HG03354 (cell line): ENCODE measurements around the gene CD4.

Source experiments
- ATAC-seq: cut with Tn5 transposase; IDR thresholded peaks from one replicate; pipeline ENCODE4 v1.9.1; 2021; ENCODE audit warnings: mild to moderate bottlenecking; ENCODE audit not compliant: unreplicated experiment, poor library complexity, severe bottlenecking

CD4 gene

DNA sequence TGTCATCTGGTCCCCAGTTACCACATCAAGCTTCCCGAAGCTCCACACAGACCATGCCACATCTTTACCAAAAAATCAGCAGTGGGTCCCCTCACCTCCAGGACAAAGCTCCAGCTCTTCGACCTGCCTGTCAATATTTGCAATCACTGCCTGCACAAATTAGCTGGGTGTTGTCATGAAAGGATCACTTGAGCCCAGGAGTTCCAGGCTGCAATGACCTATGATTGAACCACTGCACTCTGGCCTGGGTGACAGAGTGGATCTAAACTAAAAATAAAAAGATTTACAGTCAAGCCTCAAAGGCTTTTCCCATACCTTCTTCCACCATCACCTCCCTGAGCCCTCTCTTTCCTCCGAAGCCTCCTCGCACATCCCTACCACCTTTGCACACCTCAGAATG lies 7.2 kb downstream of the CD4 start:
- ATAC-seq, result no peak

DNA sequence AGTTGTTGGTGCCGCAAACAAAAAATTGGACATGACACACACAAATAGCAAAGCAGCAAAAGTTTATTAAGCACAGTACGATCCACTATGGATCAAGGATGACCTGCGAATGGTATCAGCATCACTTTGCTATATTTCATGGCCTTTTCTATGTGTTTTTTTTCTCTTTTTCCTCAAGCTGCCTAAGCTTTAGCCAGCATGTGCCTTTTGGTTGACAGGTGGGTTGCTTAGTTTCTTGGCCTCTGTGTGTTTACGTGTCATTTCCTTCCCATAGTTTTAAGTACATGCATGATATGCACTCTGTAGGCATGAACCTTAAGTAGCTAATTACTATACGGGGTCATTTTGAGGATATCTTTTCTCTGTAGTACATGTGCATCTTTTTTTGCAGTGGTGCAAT lies 9.8 kb downstream of the CD4 start:
- ATAC-seq, result no peak

DNA sequence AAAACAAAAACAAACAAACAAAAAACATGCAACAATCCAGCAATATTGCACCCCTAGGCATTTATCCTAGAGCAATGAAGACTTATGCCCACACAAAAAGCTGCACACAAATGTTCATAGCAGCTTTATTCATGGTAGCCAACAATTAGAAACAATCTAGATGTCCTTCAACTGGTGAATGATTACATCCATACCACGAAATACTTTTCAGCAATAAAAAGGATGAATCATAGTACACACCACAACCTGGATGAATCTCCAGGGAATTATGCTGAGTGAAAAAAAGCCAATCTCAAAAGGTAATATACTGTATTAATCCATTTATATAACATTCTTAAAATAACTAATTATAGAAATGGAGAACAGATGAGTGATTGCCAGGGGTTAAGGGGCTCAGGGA lies 17.8 kb downstream of the CD4 start:
- ATAC-seq, result no peak

DNA sequence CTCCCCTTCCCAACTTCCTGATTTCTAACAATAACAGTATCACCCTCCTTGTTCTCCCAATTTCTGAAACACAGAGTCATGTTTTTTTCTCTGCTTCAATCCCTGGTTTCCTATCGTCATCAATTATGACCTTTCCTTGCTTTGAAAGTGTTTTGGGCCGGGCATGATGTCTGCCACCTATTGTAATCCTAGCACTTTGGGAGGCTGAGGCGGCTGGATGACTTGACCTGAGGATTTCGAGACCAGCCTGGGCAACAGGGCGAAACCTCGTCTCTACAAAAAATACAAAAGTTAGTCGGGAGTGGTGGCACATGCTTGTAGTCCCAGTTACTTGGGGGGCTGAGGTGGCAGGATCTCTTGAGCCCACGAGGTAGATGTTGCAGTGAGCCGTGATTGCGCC lies 19.7 kb downstream of the CD4 start:
- ATAC-seq, result no peak

DNA sequence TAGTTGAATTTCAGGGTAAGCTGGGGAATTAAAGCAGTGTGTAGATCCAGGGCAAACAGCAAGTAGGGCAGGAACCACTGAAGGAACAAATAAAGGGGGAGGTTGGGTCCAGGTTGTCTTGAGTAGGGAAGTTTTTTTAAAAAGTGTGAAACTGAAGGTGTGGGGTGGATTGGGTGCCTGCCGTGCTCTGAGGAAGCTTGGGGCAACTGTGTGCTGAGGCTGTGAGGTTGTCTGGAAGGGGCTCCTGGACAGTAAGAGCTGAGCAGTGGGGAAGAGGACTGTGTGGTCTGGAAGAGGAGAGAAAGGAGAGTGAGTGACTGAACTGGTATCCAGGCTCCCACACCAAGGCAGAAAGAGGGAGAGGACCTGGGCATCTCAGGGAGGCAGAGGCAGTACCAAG lies 21.4 kb downstream of the CD4 start:
- no peak for ATAC-seq

DNA sequence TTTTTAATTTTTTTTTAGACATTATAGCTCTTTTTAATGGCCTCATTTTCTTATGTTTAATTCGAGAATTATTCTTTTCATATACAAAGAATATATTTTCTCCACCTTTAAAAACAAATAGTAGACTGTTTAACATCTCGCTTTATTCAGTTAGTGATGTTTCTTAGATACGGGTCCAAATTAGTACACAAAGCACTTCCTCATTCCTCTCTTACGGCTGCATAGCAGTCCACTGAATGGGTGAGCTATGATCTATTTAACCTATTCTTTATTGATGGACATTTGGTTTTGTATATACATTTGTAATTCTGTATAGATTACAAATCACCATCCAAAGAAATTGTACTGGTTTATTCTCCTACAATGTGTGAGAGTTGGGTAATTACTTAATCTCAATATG lies 24.0 kb downstream of the CD4 start:
- ATAC-seq, result no peak

DNA sequence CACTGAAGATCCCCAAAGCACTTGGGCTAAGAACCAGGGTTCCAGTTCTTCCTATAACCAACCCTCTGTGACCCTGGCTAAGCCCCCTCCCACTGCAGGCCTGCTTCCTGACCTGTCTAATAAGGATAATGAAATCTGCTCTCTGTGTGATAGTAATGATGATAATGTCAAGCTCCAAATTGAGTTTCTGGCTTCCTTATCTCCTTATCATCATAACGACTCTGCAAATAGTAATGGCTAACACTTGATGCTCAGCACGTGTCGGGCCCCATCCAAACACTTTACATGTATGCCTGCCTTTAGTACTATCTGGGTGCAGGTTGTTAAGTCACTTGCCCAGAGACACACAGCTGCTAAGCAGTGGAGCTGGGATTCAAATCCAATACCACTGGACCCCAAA lies 27.3 kb downstream of the CD4 start:
- no peak for ATAC-seq

DNA sequence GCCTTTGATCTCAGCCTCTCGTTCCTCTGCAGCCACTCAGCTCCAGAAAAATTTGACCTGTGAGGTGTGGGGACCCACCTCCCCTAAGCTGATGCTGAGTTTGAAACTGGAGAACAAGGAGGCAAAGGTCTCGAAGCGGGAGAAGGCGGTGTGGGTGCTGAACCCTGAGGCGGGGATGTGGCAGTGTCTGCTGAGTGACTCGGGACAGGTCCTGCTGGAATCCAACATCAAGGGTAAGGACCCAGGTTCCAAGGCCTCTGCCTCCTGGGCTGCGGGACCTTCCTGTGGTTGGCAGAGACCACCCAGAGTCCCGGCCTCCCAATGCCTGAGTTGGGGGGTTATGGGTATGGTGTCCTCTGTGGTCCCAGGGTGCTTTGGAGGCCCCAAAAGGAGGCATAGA lies 27.8 kb downstream of the CD4 start:
- ATAC-seq, result no peak

DNA sequence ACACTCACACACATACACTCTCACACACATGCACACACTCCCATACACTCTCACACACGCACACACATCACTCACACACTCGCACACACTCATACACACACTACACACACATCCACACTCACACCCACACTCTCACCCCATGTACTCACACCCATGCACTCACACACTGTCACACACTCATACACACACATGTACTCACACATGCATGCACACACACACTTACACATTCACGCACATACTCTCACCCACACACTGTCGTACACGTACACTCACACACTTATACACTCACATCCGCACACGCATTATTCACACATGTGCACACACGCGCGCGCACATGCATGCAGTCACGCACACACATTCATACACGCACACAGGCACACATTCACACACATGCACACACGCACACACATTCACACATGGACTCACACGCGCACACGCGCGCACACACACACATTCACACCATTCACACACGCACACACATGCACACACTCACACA lies 28.4 kb downstream of the CD4 start:
- ATAC-seq, result no peak

DNA sequence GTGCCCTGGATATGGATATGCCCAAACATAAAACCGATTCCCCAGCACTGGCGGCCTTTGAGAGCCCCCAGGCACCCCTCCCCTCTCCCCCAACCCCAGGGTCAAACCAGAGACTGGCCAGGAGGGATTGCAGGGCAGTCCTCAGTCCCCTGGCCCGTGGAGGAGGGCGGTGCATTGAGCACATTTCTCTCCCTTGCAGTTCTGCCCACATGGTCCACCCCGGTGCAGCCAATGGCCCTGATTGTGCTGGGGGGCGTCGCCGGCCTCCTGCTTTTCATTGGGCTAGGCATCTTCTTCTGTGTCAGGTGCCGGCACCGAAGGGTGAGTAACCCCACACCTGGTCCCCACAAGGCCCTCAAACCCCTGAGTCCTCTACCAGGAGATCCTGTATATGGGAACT lies 28.9 kb downstream of the CD4 start:
- no peak for ATAC-seq

DNA sequence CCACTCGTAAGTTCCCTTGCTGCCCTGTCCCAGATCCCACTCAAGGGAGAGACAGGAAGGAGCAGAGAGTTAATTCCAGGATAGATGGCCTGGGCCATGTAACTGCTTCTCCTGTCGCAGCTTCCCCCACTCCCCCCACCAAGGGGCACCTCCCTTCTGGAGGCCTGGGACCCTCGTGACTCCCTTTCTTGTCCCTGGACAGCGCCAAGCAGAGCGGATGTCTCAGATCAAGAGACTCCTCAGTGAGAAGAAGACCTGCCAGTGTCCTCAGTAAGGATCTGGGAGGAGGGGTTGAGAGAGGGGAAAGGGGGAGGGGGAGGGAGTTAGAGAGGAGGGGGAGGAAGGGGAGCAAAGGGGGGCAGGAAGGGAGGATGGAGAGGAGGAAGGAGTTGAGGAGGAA lies 29.3 kb downstream of the CD4 start:
- no peak for ATAC-seq

DNA sequence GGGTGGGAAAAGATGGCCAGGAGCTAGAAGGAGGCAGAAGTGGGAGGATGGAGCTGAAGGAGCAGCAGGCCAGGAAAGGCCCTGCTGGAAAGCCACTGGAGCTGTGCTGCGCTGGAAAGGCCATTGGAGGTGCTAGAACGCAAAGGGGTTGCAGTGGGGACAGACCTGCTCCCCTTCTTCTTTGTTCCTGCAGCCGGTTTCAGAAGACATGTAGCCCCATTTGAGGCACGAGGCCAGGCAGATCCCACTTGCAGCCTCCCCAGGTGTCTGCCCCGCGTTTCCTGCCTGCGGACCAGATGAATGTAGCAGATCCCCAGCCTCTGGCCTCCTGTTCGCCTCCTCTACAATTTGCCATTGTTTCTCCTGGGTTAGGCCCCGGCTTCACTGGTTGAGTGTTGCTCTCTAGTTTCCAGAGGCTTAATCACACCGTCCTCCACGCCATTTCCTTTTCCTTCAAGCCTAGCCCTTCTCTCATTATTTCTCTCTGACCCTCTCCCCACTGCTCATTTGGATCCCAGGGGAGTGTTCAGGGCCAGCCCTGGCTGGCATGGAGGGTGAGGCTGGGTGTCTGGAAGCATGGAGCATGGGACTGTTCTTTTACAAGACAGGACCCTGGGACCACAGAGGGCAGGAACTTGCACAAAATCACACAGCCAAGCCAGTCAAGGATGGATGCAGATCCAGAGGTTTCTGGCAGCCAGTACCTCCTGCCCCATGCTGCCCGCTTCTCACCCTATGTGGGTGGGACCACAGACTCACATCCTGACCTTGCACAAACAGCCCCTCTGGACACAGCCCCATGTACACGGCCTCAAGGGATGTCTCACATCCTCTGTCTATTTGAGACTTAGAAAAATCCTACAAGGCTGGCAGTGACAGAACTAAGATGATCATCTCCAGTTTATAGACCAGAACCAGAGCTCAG lies 30.0 kb downstream of the CD4 start:
- ATAC-seq, result no peak

DNA sequence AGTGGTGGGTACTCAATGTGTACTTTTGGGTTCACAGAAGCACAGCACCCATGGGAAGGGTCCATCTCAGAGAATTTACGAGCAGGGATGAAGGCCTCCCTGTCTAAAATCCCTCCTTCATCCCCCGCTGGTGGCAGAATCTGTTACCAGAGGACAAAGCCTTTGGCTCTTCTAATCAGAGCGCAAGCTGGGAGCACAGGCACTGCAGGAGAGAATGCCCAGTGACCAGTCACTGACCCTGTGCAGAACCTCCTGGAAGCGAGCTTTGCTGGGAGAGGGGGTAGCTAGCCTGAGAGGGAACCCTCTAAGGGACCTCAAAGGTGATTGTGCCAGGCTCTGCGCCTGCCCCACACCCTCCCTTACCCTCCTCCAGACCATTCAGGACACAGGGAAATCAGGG lies 30.8 kb downstream of the CD4 start:
- no peak for ATAC-seq

DNA sequence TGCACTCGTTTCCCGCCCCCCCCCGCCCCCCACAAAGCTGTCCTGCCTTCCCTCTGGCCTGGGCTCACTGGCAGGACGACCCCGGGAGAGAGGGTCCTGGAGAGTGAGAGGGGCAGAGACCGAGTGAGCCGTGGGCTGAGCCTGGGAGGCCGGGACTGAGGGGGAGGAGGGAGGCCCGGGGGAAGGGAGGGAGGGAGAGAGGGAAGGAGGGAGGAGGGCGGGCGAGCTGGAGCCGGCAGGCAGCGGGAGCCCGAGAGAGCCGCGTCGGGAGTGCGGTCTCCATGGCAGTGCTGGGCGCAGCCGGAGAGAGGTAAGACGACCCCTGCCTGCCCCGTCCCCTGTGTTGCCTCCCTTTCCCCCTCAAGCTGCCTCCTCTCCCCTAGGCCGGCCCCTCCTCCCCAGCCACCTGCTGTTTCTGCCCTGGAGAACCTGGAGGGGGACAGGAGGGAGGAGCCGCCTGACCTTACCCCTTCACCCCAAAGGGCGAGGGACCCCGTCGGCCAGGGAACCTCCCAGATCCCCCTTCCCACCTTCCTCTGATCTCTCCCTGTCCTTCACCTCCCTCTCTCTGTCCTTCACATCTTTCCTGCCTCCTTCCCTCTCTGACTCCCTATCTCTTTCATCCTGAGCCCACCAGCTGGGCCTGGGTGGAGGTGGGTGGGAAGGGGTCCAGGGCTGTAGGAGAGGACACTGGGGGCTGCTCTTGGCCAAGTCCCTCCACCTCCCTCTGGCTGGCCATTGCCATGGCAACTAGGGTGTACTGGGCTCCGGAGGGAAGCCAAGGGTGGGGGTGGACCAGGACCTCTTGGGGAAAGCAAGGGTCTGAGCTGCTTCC lies 32.5 kb downstream of the CD4 start, which contains the start of gene GPR162:
TSS of gene GPR162 (plus strand) at position 231 of the 835 bp plus-strand sequence. CDS start 2,078 bp downstream, outside the sequence.
- no peak for ATAC-seq

DNA sequence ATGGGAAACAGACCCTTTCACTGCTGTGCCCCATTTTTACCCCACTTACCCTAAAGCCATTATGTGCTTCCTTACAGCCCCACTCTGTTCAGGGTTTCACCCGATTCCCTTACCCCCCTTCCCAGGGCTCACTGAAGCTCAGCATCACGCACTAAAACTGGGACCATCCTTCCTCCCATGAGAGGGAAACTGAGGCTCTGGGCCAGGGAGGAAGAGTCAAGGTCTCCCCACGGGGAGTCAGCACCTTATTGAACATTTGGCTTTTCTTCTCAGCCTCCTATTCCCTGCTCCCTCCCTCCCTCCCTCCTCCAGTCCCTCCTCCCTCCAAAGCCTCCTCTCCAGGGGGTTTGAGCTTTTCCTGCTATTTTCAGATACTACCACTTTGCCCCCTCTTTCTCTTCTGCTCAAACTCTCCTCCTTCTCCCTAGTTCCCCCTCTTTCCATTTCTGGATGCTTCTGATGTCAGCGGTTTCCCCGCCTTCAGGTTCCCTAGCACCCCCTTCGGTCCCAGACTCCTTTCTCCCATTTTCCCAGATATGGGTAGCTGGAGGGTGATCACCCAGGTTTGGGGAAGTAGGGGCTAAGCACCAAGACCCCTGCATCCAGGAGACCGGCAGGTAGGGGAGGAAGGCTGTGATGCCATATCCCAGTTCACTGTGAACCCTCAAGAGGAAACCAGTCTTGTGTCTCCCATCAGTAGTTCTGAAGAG lies 33.3 kb downstream of the CD4 start:
- ATAC-seq, result no peak

DNA sequence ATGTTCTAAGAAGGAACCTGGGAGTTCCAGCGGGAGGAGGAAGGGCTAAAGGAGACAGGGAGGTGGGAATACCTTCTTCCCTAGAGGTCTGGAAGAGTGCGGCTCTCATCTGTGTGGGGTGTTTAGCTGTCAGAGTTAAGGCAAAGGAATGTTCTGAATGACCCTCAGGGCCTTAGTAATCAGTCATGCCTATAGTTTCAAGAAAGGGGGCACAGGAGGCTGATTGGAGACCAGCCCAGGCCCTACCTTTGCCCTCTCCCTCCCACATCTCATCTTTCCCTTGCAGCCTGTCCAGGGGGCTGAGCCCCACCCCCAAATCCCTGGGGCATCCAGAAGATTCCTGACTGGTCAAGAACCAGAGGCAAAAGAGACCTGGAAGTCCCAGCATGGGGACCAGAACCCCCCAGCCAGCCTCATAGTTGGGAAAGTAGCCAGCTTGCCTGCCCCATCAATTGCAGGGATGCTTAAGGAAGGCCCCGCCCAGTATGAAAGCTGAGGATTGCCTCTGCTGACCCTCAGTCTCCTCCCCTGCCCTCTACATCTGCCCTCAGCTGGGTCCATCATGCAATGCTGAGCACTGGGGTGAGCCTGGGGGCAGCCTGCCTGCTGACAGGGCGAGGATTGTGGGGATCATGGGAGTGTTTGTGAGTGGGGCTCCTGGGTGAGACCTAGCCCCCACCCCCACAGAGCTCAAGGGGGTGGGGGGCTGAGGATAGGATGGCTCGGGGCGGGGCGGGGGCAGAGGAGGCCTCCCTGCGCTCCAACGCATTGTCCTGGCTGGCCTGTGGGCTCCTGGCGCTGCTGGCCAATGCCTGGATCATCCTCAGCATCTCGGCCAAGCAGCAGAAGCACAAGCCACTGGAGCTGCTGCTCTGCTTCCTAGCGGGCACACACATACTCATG lies 34.1 kb downstream of the CD4 start:
- no peak for ATAC-seq

DNA sequence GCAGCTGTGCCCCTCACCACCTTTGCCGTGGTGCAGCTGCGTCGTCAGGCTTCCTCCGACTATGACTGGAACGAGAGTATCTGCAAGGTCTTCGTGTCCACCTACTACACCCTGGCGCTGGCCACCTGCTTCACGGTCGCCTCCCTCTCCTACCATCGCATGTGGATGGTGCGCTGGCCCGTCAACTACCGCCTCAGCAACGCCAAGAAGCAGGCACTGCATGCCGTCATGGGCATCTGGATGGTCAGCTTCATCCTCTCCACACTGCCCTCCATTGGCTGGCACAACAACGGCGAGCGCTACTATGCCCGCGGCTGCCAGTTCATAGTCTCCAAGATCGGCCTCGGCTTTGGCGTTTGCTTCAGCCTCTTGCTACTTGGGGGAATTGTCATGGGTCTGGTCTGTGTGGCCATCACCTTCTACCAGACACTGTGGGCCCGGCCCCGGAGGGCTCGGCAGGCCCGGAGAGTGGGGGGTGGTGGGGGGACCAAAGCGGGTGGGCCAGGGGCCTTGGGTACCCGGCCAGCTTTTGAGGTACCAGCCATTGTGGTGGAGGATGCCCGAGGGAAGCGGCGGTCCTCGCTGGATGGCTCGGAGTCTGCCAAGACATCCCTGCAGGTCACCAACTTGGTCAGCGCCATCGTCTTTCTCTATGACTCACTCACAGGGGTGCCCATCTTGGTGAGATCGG lies 34.9 kb downstream of the CD4 start:
- ATAC-seq, result no peak

DNA sequence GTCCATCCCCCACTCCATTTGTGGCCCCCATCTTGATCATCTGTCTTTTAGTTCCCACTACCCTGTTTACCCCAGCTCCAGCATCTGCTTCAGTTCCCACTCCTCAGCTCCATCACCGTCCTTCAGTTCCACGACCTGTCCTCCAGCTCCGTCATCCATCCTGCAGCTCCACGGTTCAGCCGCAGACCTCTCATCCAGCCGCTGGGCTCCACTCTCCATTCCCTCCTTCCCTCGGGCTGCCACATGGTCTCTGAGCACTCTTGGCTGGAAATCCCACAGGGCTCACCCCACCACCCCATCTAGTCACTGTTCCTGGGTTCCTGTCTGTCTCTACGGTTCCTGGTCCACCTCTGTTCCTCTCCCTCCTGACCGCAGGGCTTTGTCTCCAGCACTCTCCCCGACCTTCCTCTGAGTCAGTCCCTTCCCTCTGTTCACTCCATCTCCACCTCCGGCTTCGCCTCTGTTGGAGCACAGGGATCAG lies 35.6 kb downstream of the CD4 start:
- ATAC-seq, result no peak
